ENCODE data around the gene C17orf78. TPM values are rescaled to one million over a fixed set of nuclear protein-coding genes. Genes with fewer than 3 reads are reported as not detected.
A peak's percentile ranks its signal among the peaks of the same experiment; 100 is the strongest.
"Not testable (repeated sequence)": the region's sequence is repeated elsewhere in the genome, so short reads cannot be mapped to it uniquely, and the experiment has no call there.

The C17orf78 gene
- total RNA-seq, 1 donor from 2014 or later, result not detected

GRCh38 chr17:37392024-37392590 is 16.3 kb downstream of the C17orf78 start:
- Mint-ChIP-seq H3K4me1 (ENCODE audit: low read depth, unreplicated experiment) (no peaks in the 10 kb centered on the region), H3K9me3 (ENCODE audit: unreplicated experiment) (no peaks in the 10 kb centered on the region), H3K36me3 (ENCODE audit: unreplicated experiment) (no peaks in the 10 kb centered on the region), H3K4me3 (ENCODE audit: unreplicated experiment) (no peak overlapping the region), H3K27ac (ENCODE audit: unreplicated experiment) (no peak overlapping the region), H3K27me3 (ENCODE audit: unreplicated experiment) (no peaks in the 10 kb centered on the region)
- no peak for DNase-seq
- TF ChIP-seq, protein P1, sequence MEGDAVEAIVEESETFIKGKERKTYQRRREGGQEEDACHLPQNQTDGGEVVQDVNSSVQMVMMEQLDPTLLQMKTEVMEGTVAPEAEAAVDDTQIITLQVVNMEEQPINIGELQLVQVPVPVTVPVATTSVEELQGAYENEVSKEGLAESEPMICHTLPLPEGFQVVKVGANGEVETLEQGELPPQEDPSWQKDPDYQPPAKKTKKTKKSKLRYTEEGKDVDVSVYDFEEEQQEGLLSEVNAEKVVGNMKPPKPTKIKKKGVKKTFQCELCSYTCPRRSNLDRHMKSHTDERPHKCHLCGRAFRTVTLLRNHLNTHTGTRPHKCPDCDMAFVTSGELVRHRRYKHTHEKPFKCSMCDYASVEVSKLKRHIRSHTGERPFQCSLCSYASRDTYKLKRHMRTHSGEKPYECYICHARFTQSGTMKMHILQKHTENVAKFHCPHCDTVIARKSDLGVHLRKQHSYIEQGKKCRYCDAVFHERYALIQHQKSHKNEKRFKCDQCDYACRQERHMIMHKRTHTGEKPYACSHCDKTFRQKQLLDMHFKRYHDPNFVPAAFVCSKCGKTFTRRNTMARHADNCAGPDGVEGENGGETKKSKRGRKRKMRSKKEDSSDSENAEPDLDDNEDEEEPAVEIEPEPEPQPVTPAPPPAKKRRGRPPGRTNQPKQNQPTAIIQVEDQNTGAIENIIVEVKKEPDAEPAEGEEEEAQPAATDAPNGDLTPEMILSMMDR (IDR thresholded peaks at IDR 0.05; ENCODE audit: partially characterized antibody, unreplicated experiment), result no peak

DNA sequence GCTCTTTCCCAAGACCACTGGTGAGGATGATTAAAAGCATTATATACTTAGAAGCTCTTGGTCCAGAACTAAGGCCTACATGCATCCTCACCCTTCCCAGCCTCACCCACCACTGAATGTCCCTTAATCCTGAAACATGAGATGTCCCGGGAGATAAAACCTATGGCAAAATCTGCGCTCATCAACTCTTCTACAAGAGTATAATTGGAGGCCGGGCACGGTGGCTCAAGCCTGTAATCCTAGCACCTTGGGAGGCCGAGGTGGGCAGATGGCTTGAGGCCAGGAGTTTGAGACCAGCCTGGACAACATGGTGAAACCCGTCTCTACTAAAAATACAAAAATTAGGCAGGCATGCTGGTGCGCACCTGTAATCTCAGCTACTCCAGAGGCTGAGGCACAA is 17.6 kb downstream of the C17orf78 start:
- Mint-ChIP-seq H3K27ac (ENCODE audit: unreplicated experiment) (no peak overlapping the region), H3K4me1 (ENCODE audit: low read depth, unreplicated experiment) (no peaks in the 10 kb centered on the region), H3K36me3 (ENCODE audit: unreplicated experiment) (no peaks in the 10 kb centered on the region), H3K4me3 (ENCODE audit: unreplicated experiment) (no peak overlapping the region), H3K9me3 (ENCODE audit: unreplicated experiment) (no peaks in the 10 kb centered on the region), H3K27me3 (ENCODE audit: unreplicated experiment) (no peaks in the 10 kb centered on the region)
- DNase-seq, result no peak
- TF ChIP-seq, protein P1 (IDR thresholded peaks at IDR 0.05; ENCODE audit: partially characterized antibody, unreplicated experiment), result no peak

GRCh38 chr17:37399265-37399803 is 23.5 kb downstream of the C17orf78 start:
- H3K36me3 Mint-ChIP-seq (ENCODE audit: unreplicated experiment), result no peaks in the 10 kb centered on the region
- H3K27ac Mint-ChIP-seq (ENCODE audit: unreplicated experiment), result no peak overlapping the region
- no peaks in the 10 kb centered on the region for H3K4me1 Mint-ChIP-seq (ENCODE audit: low read depth, unreplicated experiment)
- H3K4me3 Mint-ChIP-seq (ENCODE audit: unreplicated experiment), result no peak overlapping the region
- no peaks in the 10 kb centered on the region for H3K9me3 Mint-ChIP-seq (ENCODE audit: unreplicated experiment)
- no peak for DNase-seq
- TF ChIP-seq, protein P1 (IDR thresholded peaks at IDR 0.05; ENCODE audit: partially characterized antibody, unreplicated experiment), result no peak
- no peaks in the 10 kb centered on the region for H3K27me3 Mint-ChIP-seq (ENCODE audit: unreplicated experiment)

- H3K9me3 Mint-ChIP-seq (ENCODE audit: unreplicated experiment), result no peaks in the 10 kb centered on the region
- TF ChIP-seq, protein P1 (IDR thresholded peaks at IDR 0.05; ENCODE audit: partially characterized antibody, unreplicated experiment), result no peak
- no peak overlapping the region for H3K27ac Mint-ChIP-seq (ENCODE audit: unreplicated experiment)
- H3K4me3 Mint-ChIP-seq (ENCODE audit: unreplicated experiment), result no peak overlapping the region
- DNase-seq, result no peak
- no peaks in the 10 kb centered on the region for H3K36me3 Mint-ChIP-seq (ENCODE audit: unreplicated experiment)
- no peaks in the 10 kb centered on the region for H3K27me3 Mint-ChIP-seq (ENCODE audit: unreplicated experiment)
- no peaks in the 10 kb centered on the region for H3K4me1 Mint-ChIP-seq (ENCODE audit: low read depth, unreplicated experiment)
Observed at GRCh38 chr17:37400505-37400904, 24.7 kb downstream of the C17orf78 start.

- not testable (repeated sequence) for H3K36me3 Mint-ChIP-seq (ENCODE audit: unreplicated experiment); H3K4me1 Mint-ChIP-seq (ENCODE audit: low read depth, unreplicated experiment); H3K27ac Mint-ChIP-seq (ENCODE audit: unreplicated experiment); DNase-seq; H3K9me3 Mint-ChIP-seq (ENCODE audit: unreplicated experiment); H3K27me3 Mint-ChIP-seq (ENCODE audit: unreplicated experiment)
- H3K4me3 Mint-ChIP-seq (ENCODE audit: unreplicated experiment), result peak overlapping the region; percentile 98
Observed at GRCh38 chr17:37405522-37405921, 29.7 kb downstream of the C17orf78 start.

All from glutamatergic neuron (in vitro differentiated cells).